ENCODE data around the gene FPR1. TPM values are rescaled to one million over a fixed set of nuclear protein-coding genes. Genes with fewer than 3 reads are reported as not detected.

The FPR1 gene
- total RNA-seq, 2 experiments from 2014 or later: 1.2 to 1.9 TPM

DNA sequence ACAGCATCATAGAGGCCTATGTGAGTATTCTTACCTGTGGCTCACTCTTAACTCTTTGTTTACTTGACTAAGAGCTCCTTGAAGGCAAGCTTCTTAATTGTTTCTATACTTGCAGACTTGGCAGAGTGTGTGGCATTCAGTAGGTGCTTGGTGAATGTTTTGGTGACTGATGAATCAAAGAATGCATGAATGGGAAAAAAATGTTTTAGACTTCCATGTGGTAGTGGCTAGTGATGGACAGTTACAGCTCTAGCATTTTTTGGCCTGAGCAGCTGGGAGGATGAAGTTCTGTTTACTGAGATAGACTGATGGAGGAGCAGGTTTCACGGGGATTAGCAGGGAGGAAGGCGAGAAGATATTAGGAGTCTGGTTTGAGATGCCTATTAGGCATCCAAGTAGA is 41.5 kb downstream of the FPR1 start:
- TF ChIP-seq, protein P1, sequence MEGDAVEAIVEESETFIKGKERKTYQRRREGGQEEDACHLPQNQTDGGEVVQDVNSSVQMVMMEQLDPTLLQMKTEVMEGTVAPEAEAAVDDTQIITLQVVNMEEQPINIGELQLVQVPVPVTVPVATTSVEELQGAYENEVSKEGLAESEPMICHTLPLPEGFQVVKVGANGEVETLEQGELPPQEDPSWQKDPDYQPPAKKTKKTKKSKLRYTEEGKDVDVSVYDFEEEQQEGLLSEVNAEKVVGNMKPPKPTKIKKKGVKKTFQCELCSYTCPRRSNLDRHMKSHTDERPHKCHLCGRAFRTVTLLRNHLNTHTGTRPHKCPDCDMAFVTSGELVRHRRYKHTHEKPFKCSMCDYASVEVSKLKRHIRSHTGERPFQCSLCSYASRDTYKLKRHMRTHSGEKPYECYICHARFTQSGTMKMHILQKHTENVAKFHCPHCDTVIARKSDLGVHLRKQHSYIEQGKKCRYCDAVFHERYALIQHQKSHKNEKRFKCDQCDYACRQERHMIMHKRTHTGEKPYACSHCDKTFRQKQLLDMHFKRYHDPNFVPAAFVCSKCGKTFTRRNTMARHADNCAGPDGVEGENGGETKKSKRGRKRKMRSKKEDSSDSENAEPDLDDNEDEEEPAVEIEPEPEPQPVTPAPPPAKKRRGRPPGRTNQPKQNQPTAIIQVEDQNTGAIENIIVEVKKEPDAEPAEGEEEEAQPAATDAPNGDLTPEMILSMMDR (IDR thresholded peaks at IDR 0.05): no peak
- Mint-ChIP-seq H3K9me3 (peaks cover 1% of the 10 kb centered on the region), H3K36me3 (ENCODE audit: low read depth) (peaks cover 20% of the 10 kb centered on the region), H3K4me3 (no peak overlapping the region), H3K27ac (no peak overlapping the region), H3K4me1 (ENCODE audit: low read depth) (peaks cover 17% of the 10 kb centered on the region), H3K27me3 (no peaks in the 10 kb centered on the region)
- H3K27ac ChIP-seq (ENCODE audit: low read depth in 1 of 2, low read length in 2 of 2): no peak overlapping the region
- H3K9me3 ChIP-seq (ENCODE audit: control insufficient read depth in 1 of 2, insufficient read depth in 1 of 2, low read length in 2 of 2): peaks cover 0 to 10% of the 10 kb centered on the region in 2 experiments
- H3K36me3 ChIP-seq (ENCODE audit: insufficient read depth, low read length): peaks cover 16% of the 10 kb centered on the region
- ChIA-PET POLR2A (interaction anchor here (0.9 kb wide), 1 partner anchor 22 kb away, joined by 4 read pairs; no protein-coding TSS in a partner anchor), CTCF (no interaction called here)
- ATAC-seq (ENCODE audit: poor library complexity) (no peak), DNase-seq (no peak)
- peaks cover 4% of the 10 kb centered on the region for H3K4me1 ChIP-seq (ENCODE audit: insufficient read depth, low read length)
- intact Hi-C loops (cut with DNase I, micrococcal nuclease): no loop called here
- no peak overlapping the region for H3K4me3 ChIP-seq (ENCODE audit: low read length)
- no peaks in the 10 kb centered on the region for H3K27me3 ChIP-seq (ENCODE audit: control insufficient read depth in 1 of 2, insufficient read depth in 2 of 2, low read length in 2 of 2)

DNA sequence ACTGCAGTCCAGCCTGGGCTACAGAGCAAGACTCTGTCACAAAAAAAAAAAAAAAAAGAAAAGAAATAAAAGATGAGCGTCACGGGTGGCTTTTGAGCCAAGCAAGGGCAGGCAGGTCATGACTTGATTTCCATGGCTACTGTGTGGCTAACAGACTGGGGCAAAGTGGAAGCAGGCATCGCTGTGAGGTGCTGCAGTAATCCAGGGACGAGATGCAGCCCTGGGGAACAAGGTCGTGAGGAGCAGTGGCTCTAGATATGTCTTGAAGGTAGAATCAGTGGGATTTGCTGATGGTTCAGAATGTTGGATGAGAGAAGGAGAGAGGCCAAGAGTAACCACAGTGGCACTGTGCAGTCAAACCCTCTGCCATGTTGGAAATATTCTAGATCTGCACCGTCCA is 42.1 kb downstream of the FPR1 start:
- Mint-ChIP-seq H3K27ac (no peak overlapping the region), H3K27me3 (no peaks in the 10 kb centered on the region), H3K9me3 (no peaks in the 10 kb centered on the region), H3K4me3 (no peak overlapping the region), H3K4me1 (ENCODE audit: low read depth) (peaks cover 21% of the 10 kb centered on the region), H3K36me3 (ENCODE audit: low read depth) (peaks cover 24% of the 10 kb centered on the region)
- H3K4me1 ChIP-seq (ENCODE audit: insufficient read depth, low read length): peaks cover 10% of the 10 kb centered on the region
- POLR2A ChIA-PET: no interaction called here
- H3K27ac ChIP-seq (ENCODE audit: low read depth in 1 of 2, low read length in 2 of 2): no peak overlapping the region
- peaks cover 0 to 10% of the 10 kb centered on the region in 2 experiments for H3K9me3 ChIP-seq (ENCODE audit: control insufficient read depth in 1 of 2, insufficient read depth in 1 of 2, low read length in 2 of 2)
- no peak for DNase-seq
- peaks cover 18% of the 10 kb centered on the region for H3K36me3 ChIP-seq (ENCODE audit: insufficient read depth, low read length)
- no peak for ATAC-seq (ENCODE audit: poor library complexity)
- H3K27me3 ChIP-seq (ENCODE audit: control insufficient read depth in 1 of 2, insufficient read depth in 2 of 2, low read length in 2 of 2): no peaks in the 10 kb centered on the region
- H3K4me3 ChIP-seq (ENCODE audit: low read length): no peak overlapping the region
- intact Hi-C loops (cut with DNase I, micrococcal nuclease): loop anchor here in 1 of 2 experiments (10.0 kb wide), 2 partner anchors 215 to 605 kb away; partner anchors contain the start of genes CTU1 and ZNF613
- CTCF ChIA-PET: interaction anchor here (0.6 kb wide), 1 partner anchor 136 kb away, joined by 3 read pairs; no protein-coding TSS in a partner anchor
- TF ChIP-seq, protein P1 (IDR thresholded peaks at IDR 0.05): no peak

DNA sequence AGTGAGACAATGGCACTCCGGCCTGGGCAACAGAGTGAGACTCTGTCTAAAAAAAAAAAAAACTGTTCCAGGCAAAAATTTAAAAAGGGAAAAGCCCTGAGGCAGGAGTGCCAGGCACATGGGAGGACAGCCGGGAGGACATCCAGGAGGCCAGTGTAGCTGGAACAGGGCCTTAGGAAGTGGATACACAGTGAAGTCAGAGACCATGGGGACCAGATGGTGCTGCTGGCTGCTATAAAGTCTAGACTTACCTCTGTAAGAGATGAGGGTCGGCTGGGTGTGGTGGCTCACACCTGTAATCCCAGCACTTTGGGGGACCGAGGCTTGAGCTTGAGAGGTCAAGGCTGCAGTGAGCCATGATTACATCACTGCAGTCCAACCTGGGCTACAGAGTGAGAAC is 42.9 kb downstream of the FPR1 start:
- TF ChIP-seq, protein P1 (IDR thresholded peaks at IDR 0.05): no peak
- POLR2A ChIA-PET: no interaction called here
- Mint-ChIP-seq H3K4me3 (no peak overlapping the region), H3K9me3 (no peaks in the 10 kb centered on the region), H3K27me3 (no peaks in the 10 kb centered on the region), H3K4me1 (ENCODE audit: low read depth) (peaks cover 23% of the 10 kb centered on the region), H3K36me3 (ENCODE audit: low read depth) (peaks cover 24% of the 10 kb centered on the region), H3K27ac (no peak overlapping the region)
- H3K4me1 ChIP-seq (ENCODE audit: insufficient read depth, low read length): peaks cover 15% of the 10 kb centered on the region
- no peak overlapping the region for H3K4me3 ChIP-seq (ENCODE audit: low read length)
- H3K36me3 ChIP-seq (ENCODE audit: insufficient read depth, low read length): peaks cover 18% of the 10 kb centered on the region
- no peaks in the 10 kb centered on the region for H3K27me3 ChIP-seq (ENCODE audit: control insufficient read depth in 1 of 2, insufficient read depth in 2 of 2, low read length in 2 of 2)
- H3K27ac ChIP-seq (ENCODE audit: low read depth in 1 of 2, low read length in 2 of 2): no peak overlapping the region
- intact Hi-C loops (cut with DNase I, micrococcal nuclease): loop anchor here in 1 of 2 experiments (10.0 kb wide), 2 partner anchors 216 to 604 kb away; partner anchors contain the start of genes CTU1 and ZNF613
- CTCF ChIA-PET: interaction anchor here (0.6 kb wide), 1 partner anchor 135 kb away, joined by 3 read pairs; no protein-coding TSS in a partner anchor
- DNase-seq: no peak
- ATAC-seq (ENCODE audit: poor library complexity): no peak
- peaks cover 0 to 7% of the 10 kb centered on the region in 2 experiments for H3K9me3 ChIP-seq (ENCODE audit: control insufficient read depth in 1 of 2, insufficient read depth in 1 of 2, low read length in 2 of 2)
